ENCODE data around the gene SKI.

SKI gene

GRCh38 chr1:2298685-2299084, 70.6 kb downstream of the SKI start:
- DNase-seq: no peak

- DNase-seq: no peak
These were observed 71.1 kb downstream of the SKI start for GRCh38 chr1:2299131-2299627.

GRCh38 chr1:2300004-2300771, 72.1 kb downstream of the SKI start:
- DNase-seq: no peak

GRCh38 chr1:2300851-2301606, 72.9 kb downstream of the SKI start:
- DNase-seq: no peak

GRCh38 chr1:2301607-2302291, 73.6 kb downstream of the SKI start:
- DNase-seq: no peak

- no peak for DNase-seq
These were observed 74.3 kb downstream of the SKI start for GRCh38 chr1:2302292-2302925.

GRCh38 chr1:2303016-2303775, 75.1 kb downstream of the SKI start:
- no peak for DNase-seq

GRCh38 chr1:2303781-2304180, 75.7 kb downstream of the SKI start:
- no peak for DNase-seq

- DNase-seq: no peak
These were observed 76.2 kb downstream of the SKI start for GRCh38 chr1:2304282-2304681.

GRCh38 chr1:2304921-2305681, 77.0 kb downstream of the SKI start:
- DNase-seq: no peak

- no peak for DNase-seq
These were observed 78.2 kb downstream of the SKI start for GRCh38 chr1:2306151-2306978.

- DNase-seq: no peak
These were observed 79.0 kb downstream of the SKI start for GRCh38 chr1:2307064-2307605.

GRCh38 chr1:2307972-2308371, 79.9 kb downstream of the SKI start:
- no peak for DNase-seq

- no peak for DNase-seq
These were observed 80.7 kb downstream of the SKI start for GRCh38 chr1:2308844-2309243.

- no peak for DNase-seq
These were observed 82.4 kb downstream of the SKI start for GRCh38 chr1:2310332-2311183.

GRCh38 chr1:2311184-2312032, 83.3 kb downstream of the SKI start:
- DNase-seq: no peak

- DNase-seq: no peak
These were observed 84.0 kb downstream of the SKI start for GRCh38 chr1:2312160-2312514.

GRCh38 chr1:2312515-2313301, 84.6 kb downstream of the SKI start:
- no peak for DNase-seq

Data from NCI-H1417 treated with DMSO at 0.1 percent for 48 hours (cell line).